Measurements from ENCODE around the gene CA7.

CA7 gene

GRCh38 chr16:66880288-66881013 is 36.2 kb downstream of the CA7 start, which contains the start of gene PDP2:
Gene PDP2 (plus strand): TSS chr16:66880515. CDS start chr16:66884285, 3,770 bp downstream.
- DNase-seq (ENCODE audit: extremely low read depth, low read depth), result peak; percentile 84
- TF ChIP-seq CTCF (IDR thresholded peaks at IDR 0.05; ENCODE audit: low read depth, low read length, missing control alignments), result no peak
- H3K4me3 ChIP-seq (replicated peaks; ENCODE audit: low read depth, low read length), result peak within 1 kb of the TSS; percentile 91

GRCh38 chr16:66881014-66881417 is 36.8 kb downstream of the CA7 start:
- DNase-seq (ENCODE audit: extremely low read depth, low read depth), result no peak
- H3K4me3 ChIP-seq (replicated peaks; ENCODE audit: low read depth, low read length), result peak overlapping the region; percentile 91
- TF ChIP-seq CTCF (IDR thresholded peaks at IDR 0.05; ENCODE audit: low read depth, low read length, missing control alignments), result no peak

DNA sequence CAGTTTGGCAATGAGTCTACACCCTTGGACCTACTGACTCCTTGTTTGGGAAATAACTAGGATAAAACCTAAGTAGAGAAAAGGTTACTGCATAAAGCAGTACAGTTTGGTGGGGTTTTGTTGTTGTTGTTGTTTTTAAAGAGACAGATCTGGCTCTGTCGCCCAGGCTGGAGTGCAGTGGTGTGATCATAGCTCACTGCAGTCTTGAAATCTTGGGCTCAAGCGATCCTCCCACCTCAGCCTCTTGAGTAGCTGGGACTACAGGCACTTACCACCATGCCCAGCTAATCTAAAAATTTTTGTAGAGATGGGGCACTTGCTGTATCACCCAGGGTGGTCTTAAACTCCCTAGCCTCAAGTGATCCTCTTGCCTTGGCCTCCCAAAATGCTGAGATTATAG is 37.3 kb downstream of the CA7 start:
- peak overlapping the region; percentile 91 for H3K4me3 ChIP-seq (replicated peaks; ENCODE audit: low read depth, low read length)

GRCh38 chr16:66881964-66882508 is 37.8 kb downstream of the CA7 start:
- peak overlapping the region; percentile 91 for H3K4me3 ChIP-seq (replicated peaks; ENCODE audit: low read depth, low read length)
- DNase-seq (ENCODE audit: extremely low read depth, low read depth), result no peak
- TF ChIP-seq CTCF (IDR thresholded peaks at IDR 0.05; ENCODE audit: low read depth, low read length, missing control alignments), result no peak

More for the DNA sequence above, 37.3 kb downstream of the CA7 start:
- no peak for TF ChIP-seq CTCF (IDR thresholded peaks at IDR 0.05; ENCODE audit: low read depth, low read length, missing control alignments)
- DNase-seq (ENCODE audit: extremely low read depth, low read depth), result no peak

- no peak overlapping the region for H3K4me3 ChIP-seq (replicated peaks; ENCODE audit: low read depth, low read length)
- no peak for TF ChIP-seq CTCF (IDR thresholded peaks at IDR 0.05; ENCODE audit: low read depth, low read length, missing control alignments)
- DNase-seq (ENCODE audit: extremely low read depth, low read depth), result no peak
Measured at GRCh38 chr16:66882702-66883101, 38.5 kb downstream of the CA7 start.

DNA sequence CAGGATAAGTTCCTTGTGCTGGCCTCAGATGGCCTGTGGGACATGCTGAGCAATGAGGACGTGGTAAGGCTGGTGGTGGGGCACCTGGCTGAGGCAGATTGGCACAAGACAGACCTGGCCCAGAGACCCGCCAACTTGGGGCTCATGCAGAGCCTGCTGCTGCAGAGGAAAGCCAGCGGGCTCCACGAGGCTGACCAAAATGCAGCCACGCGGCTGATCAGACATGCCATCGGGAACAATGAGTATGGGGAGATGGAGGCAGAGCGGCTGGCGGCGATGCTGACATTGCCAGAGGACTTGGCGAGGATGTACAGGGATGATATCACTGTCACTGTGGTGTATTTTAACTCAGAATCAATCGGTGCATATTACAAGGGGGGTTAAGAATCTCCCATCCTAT is 41.3 kb downstream of the CA7 start:
- no peak for DNase-seq (ENCODE audit: extremely low read depth, low read depth)
- no peak for TF ChIP-seq CTCF (IDR thresholded peaks at IDR 0.05; ENCODE audit: low read depth, low read length, missing control alignments)
- no peak overlapping the region for H3K4me3 ChIP-seq (replicated peaks; ENCODE audit: low read depth, low read length)
